H1 (cell line): ENCODE measurements around the gene AP2B1. TPM values are rescaled to one million over a fixed set of nuclear protein-coding genes. Genes with fewer than 3 reads are reported as not detected.

Experiments used
- JUN ChIP-seq: IDR thresholded peaks from 2 replicates; pipeline ENCODE4 v1.6.1; 2011; ENCODE audit warnings: low read depth, mild to moderate bottlenecking, improper control_type of control experiment, low read length
- RXRA ChIP-seq: IDR thresholded peaks from 2 replicates; pipeline ENCODE4 v1.6.1; 2011; ENCODE audit warnings: low read depth, mild to moderate bottlenecking, low read length, moderate library complexity; ENCODE audit not compliant: insufficient read depth
- SAP30 ChIP-seq: fragments of 300-600 bp; sonication (generic); IDR thresholded peaks from 2 replicates; pipeline ENCODE4 v1.7.1; 2012; ENCODE audit warnings: low read length, moderate library complexity, mild to moderate bottlenecking, inconsistent platforms; ENCODE audit not compliant: insufficient read depth, insufficient replicate concordance
- TBP ChIP-seq: IDR thresholded peaks from 2 replicates; pipeline ENCODE4 v1.6.1; 2011; ENCODE audit warnings: low read depth, low read length, improper control_type of control experiment
- polyA plus RNA-seq, 7 experiments: library from polyadenylated mRNA; depleted of rRNA in 3 of 7; stranded (reverse) in 5 of 7; unstranded in 2 of 7; fragments of >200 nt in 5 of 7; fragments of 200-250 nt in 2 of 7; gene quantifications; 1 replicate in 5 of 7; 2 replicates in 1 of 7; 4 replicates in 1 of 7; pipeline versions ENCODE4 v1.2.1 to v1.2.3, GENCODE V29; 2011 to 2013; ENCODE audit warnings: missing spikeins in 2 of 7, mixed read lengths in 2 of 7
- total RNA-seq: library from RNA; stranded (reverse); fragmentation: NEBNext Ultra II Directional; extraction: Animal tissue kit (Norgen Biotek cat#: 25700); gene quantifications from 2 replicates; pipeline ENCODE4 v1.2.1, GENCODE V29; 2021

Gene AP2B1
- total and polyA plus RNA-seq, 2 of the 8 experiments (the other 6 are each of a cell fraction or from before 2014, with no cell fraction given): 95.5 to 199 TPM

DNA sequence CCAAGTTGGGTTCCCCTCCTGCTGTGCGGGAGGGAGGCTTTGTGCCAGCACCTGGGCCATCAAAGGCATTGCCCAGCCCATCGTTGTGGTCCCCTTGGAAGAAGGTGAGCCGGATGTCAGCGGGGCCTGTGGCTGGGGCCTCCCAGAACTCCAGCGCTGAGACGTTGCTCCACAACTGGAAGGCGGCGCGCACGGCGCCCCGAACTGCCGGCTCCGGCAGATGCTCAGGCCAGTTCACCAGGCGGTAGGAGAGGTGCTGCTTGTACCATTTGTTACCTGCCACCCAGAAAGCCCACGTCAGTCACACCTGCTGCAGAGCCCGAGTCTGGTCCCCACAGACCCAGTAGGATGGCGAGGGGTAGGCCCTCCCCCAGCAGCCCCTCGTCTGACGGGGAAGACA lies 186.0 kb downstream of the AP2B1 start (continued):
- TF ChIP-seq RXRA: no peak
- TF ChIP-seq TBP: no peak
- TF ChIP-seq JUN: no peak
- no peak for TF ChIP-seq SAP30
- TF ChIP-seq, all 59 proteins: peak for 0
